ENCODE results near the gene SCNN1A.

DNA sequence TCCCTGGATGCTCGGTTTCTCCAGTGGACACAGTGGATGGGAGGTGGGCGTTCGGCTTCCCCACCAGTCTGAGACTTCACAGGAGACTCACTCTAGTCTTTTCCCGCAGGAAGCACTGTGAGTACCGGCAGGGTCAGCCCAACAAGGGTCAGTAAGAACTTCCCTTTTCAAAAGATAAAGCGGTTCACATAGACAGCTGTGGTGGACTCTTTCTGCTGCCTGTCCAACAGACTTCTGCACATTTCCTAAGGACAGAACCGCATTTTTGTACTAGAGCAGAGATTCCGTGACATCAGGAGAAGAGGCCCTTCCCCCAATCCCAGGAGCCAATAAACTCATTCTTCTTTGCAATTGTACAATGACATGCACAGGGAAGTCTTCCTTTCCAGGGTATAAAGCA lies 19.0 kb upstream of the SCNN1A start:
- TF ChIP-seq CTCF (IDR thresholded peaks at IDR 0.05) (no peak), POLR2A (IDR thresholded peaks at IDR 0.05) (no peak)
